ENCODE results near the gene ERCC5. TPM values are rescaled to one million over a fixed set of nuclear protein-coding genes. Genes with fewer than 3 reads are reported as not detected.

Gene ERCC5
- total RNA-seq, 3 donors from 2014 or later = 32.1 to 34.9 (median 33.7) TPM

GRCh38 chr13:102909971-102910370 lies 64.1 kb downstream of the ERCC5 start:
- H3K36me3 Mint-ChIP-seq (ENCODE audit: insufficient read depth) = no peaks in the 10 kb centered on the region
- H3K4me1 Mint-ChIP-seq (ENCODE audit: low read depth) = no peaks in the 10 kb centered on the region
- H3K9me3 Mint-ChIP-seq = no peaks in the 10 kb centered on the region
- no peak for DNase-seq
- no peak overlapping the region for H3K4me3 Mint-ChIP-seq
- ATAC-seq = no peak
- H3K27me3 Mint-ChIP-seq (ENCODE audit: low read depth) = peaks cover 30% of the 10 kb centered on the region

GRCh38 chr13:102911336-102911735 lies 65.5 kb downstream of the ERCC5 start:
- Mint-ChIP-seq H3K9me3 (no peaks in the 10 kb centered on the region), H3K4me3 (no peak overlapping the region), H3K4me1 (ENCODE audit: low read depth) (no peaks in the 10 kb centered on the region), H3K36me3 (ENCODE audit: insufficient read depth) (no peaks in the 10 kb centered on the region), H3K27me3 (ENCODE audit: low read depth) (peaks cover 35% of the 10 kb centered on the region)
- ATAC-seq (no peak), DNase-seq (no peak)

DNA sequence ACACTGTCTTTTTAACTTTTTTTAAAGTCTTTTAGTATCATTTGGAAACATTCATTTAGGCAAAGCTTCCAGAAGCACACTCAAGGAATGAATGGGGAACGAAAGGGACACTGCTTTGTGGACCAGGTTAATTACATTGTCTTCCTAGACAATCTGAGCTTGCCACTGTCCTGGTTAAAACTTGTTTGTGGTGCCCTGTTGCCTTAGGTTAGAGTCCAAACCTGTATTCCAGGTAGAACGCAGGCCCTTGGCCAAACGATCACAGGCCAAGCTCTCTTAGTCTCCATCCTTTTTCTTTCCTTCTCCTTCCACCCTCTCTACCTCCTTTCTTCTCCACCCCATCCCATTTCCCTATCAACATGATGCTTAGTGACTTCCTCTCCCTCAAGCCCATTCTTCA lies 66.8 kb downstream of the ERCC5 start:
- Mint-ChIP-seq H3K4me3 (no peak overlapping the region), H3K9me3 (no peaks in the 10 kb centered on the region), H3K4me1 (ENCODE audit: low read depth) (no peaks in the 10 kb centered on the region), H3K36me3 (ENCODE audit: insufficient read depth) (no peaks in the 10 kb centered on the region), H3K27me3 (ENCODE audit: low read depth) (peaks cover 34% of the 10 kb centered on the region)
- DNase-seq = no peak
- no peak for ATAC-seq

DNA sequence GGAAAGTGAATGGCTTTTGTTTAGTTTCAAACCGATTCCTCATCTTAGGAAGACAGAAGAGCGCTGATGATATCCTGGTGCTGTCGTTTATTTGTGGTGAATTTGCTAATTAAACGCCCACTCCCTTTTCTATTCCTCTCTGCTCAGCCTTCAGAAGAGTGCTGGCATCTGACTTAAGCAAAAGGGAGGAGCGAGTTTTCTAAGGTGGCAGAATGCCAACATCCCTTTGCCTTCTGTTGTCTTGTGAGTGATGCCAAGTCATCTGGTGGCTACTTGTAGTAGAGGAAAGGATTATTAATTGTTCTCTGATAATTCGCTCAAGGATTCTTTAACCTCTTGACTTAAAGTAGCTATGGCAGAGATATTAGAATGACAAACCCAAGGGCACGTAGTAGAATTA lies 68.1 kb downstream of the ERCC5 start:
- DNase-seq (no peak), ATAC-seq (no peak)
- Mint-ChIP-seq H3K9me3 (no peaks in the 10 kb centered on the region), H3K27me3 (ENCODE audit: low read depth) (peaks cover 31% of the 10 kb centered on the region), H3K4me3 (no peak overlapping the region), H3K36me3 (ENCODE audit: insufficient read depth) (no peaks in the 10 kb centered on the region), H3K4me1 (ENCODE audit: low read depth) (no peaks in the 10 kb centered on the region)

DNA sequence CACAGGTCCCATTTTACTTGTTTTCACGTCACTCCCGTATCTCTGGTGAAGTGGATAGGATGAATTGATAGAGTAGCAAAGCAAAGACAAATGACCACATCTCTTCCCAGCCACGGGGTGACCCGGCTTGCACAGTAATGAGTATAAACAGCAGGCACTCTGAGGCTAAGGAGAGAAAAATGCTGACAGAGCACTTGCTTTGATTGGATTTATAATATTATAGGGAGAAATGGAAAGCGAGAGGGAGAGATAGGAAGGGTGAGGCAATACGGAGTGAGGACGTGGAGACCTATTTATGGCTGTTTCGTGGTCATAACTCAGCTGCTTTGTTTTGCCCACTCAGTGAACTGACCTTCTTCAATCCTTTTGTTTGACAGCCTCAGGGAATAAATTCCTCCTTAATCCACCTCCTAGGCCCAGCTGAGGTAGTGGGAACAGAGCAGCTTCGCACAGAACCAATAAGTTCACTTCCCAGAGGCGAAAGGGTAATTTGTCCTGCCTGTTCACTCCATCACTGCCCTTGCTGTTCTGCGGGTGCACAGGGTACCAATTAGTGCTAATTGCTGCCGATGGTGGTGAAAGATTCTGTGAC lies 68.6 kb downstream of the ERCC5 start:
- peaks cover 36% of the 10 kb centered on the region for H3K27me3 Mint-ChIP-seq (ENCODE audit: low read depth)
- ATAC-seq (no peak), DNase-seq (no peak)
- H3K4me3 Mint-ChIP-seq = no peak overlapping the region
- H3K9me3 Mint-ChIP-seq = no peaks in the 10 kb centered on the region
- no peaks in the 10 kb centered on the region for H3K4me1 Mint-ChIP-seq (ENCODE audit: low read depth)
- no peaks in the 10 kb centered on the region for H3K36me3 Mint-ChIP-seq (ENCODE audit: insufficient read depth)

GRCh38 chr13:102915393-102915930 lies 69.6 kb downstream of the ERCC5 start:
- no peaks in the 10 kb centered on the region for H3K9me3 Mint-ChIP-seq
- no peak for DNase-seq
- no peak for ATAC-seq
- H3K4me1 Mint-ChIP-seq (ENCODE audit: low read depth) = no peaks in the 10 kb centered on the region
- peaks cover 29% of the 10 kb centered on the region for H3K27me3 Mint-ChIP-seq (ENCODE audit: low read depth)
- no peak overlapping the region for H3K4me3 Mint-ChIP-seq
- H3K36me3 Mint-ChIP-seq (ENCODE audit: insufficient read depth) = no peaks in the 10 kb centered on the region

GRCh38 chr13:102917019-102917418 lies 71.2 kb downstream of the ERCC5 start:
- H3K36me3 Mint-ChIP-seq (ENCODE audit: insufficient read depth) = no peaks in the 10 kb centered on the region
- H3K4me3 Mint-ChIP-seq = no peak overlapping the region
- H3K4me1 Mint-ChIP-seq (ENCODE audit: low read depth) = no peaks in the 10 kb centered on the region
- H3K9me3 Mint-ChIP-seq = no peaks in the 10 kb centered on the region
- ATAC-seq = no peak
- peaks cover 35% of the 10 kb centered on the region for H3K27me3 Mint-ChIP-seq (ENCODE audit: low read depth)
- no peak for DNase-seq

- H3K27me3 Mint-ChIP-seq (ENCODE audit: low read depth) = peaks cover 30% of the 10 kb centered on the region
- no peak for ATAC-seq
Measured at GRCh38 chr13:102922184-102922583, 76.4 kb downstream of the ERCC5 start.

More at GRCh38 chr13:102922184-102922583, 76.4 kb downstream of the ERCC5 start:
- no peak for DNase-seq
- Mint-ChIP-seq H3K4me3 (no peak overlapping the region), H3K4me1 (ENCODE audit: low read depth) (no peaks in the 10 kb centered on the region), H3K9me3 (peaks cover 10% of the 10 kb centered on the region), H3K36me3 (ENCODE audit: insufficient read depth) (peaks cover 3% of the 10 kb centered on the region)

Other genes starting within 250 kb of the ERCC5 start
- gene TPP2, start 249.0 kb upstream of the ERCC5 start, total RNA-seq = 10 to 100 TPM; 57.7 to 62.0 (median 58.6) TPM
- gene METTL21C, start 151.0 kb upstream of the ERCC5 start, total RNA-seq = not detected
- 10 to 100 TPM; 35.5 to 37.9 (median 35.7) TPM for gene TEX30, start 72.2 kb upstream of the ERCC5 start, total RNA-seq
- gene POGLUT2, start 47.1 kb upstream of the ERCC5 start, total RNA-seq = 1 to 10 TPM; 3.2 to 5.7 (median 4.7) TPM
- gene BIVM, start 46.9 kb upstream of the ERCC5 start, total RNA-seq = 1 to 10 TPM; 6.2 to 8.9 (median 7.3) TPM
- not detected for gene SLC10A2, start 220.4 kb downstream of the ERCC5 start, total RNA-seq